ENCODE results near the gene ERRFI1.
A peak's percentile ranks its signal among the peaks of the same experiment; 100 is the strongest.
"Not testable (repeated sequence)": the region's sequence is repeated elsewhere in the genome, so short reads cannot be mapped to it uniquely, and the experiment has no call there.

The ERRFI1 gene

GRCh38 chr1:8026153-8026975, at the start of gene ERRFI1:
ERRFI1 (minus strand) TSS chr1:8026309; CDS start chr1:8015619, 10,690 bp downstream.
- peak; percentile 93 for DNase-seq

DNA sequence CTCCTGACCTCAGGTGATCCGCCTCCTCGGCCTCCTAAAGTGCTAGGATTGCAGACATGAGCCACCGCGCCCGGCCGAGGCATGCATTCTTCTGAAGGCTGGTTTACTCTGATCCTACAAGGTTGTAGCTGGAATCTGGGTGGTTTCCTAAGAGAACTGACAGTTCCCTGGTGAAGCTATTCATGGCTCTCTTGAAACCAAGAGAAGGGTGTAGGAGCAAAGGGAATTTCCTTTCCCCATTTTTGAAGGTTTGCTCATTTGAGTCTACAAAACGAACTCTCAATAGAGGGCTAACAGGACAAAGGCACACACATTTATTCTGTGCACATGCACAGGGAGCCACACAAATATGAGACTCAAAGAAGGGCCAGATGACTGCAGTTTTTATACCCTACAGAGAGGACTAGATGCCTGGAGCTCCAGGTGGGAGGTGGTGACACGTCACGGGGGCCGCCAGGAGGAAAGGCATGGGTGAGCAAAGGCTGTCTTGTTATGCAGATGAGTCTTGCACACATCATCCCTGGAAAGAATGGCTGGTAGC, 49.5 kb upstream of the ERRFI1 start:
- DNase-seq: no peak

- no peak for DNase-seq
These were observed 47.2 kb upstream of the ERRFI1 start for GRCh38 chr1:8073112-8073855.

DNA sequence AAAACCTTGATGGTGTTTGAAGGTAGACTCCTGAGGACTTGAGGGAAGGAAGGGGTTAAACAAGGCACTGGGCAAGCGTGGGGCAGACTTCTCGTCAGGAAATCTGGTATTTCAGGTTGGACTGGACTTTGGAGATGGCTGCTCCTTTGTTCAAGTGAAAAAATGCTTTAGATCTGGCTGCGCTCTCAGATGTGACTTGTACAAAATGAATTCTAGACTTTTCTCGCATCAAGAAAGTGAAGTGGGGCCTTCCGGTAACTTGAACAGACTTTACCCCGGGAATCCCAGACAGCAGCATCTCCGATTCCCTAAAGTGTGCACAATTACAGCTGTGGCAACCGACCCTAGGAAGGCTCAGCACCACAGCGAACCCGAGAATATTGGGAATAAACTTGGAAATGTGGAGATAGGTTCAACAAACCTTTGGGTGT, 44.3 kb upstream of the ERRFI1 start:
- DNase-seq: no peak

- DNase-seq: not testable (repeated sequence)
These were observed 43.7 kb upstream of the ERRFI1 start for GRCh38 chr1:8069614-8070320.

DNA sequence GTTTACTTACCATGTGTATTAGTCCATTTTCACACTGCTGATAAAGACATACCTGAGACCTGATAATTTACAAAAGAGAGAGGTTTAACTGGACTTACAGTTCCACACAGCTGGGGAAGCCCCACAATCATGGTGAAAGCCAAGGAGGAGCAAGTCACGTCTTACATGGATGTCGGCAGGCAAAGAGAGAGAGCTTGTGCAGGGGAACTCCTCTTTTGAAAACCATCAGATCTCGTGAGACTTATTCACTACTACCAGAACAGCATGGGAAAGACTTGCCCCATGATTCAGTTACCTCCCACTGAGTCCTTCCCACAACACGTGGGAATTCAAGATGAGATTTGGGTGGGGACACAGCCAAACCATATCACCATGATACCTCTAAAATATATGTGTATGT, 39.3 kb upstream of the ERRFI1 start:
- DNase-seq: no peak

GRCh38 chr1:8063298-8064036, 37.4 kb upstream of the ERRFI1 start:
- no peak for DNase-seq

GRCh38 chr1:8062861-8063260, 36.8 kb upstream of the ERRFI1 start:
- DNase-seq: no peak

DNA sequence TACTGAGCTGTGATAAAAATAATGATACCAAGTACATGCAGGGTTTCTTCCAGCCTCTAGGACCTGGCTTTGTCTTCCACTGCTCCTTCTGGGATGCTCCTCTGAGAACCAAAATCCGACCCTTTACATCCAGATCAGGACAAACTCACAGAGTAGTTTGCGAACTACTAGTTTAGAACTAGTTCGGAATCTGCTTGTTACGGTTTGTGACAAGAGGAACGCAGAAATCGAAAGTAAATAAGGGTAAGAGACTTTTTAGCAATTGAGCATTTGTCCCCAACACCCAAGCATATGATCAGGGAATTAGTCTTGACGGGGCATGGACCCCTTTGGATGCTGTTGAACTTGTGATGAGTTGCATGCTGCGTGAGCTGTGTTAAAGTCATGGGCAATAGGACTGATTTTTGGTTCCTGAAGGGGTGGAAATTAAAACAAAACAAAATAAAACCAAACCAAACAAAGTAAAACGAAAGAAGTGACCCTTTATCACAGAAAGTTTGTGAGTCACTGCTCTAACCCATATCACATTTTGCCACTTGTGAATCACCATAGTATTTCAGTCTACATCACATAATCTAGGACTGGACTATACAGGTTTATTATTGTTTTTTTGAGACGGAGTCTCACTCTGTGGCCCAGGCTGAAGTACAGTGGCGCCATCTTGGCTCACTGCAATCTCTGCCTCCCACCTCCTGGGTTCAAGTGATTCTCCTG, 35.7 kb upstream of the ERRFI1 start:
- no peak for DNase-seq

DNA sequence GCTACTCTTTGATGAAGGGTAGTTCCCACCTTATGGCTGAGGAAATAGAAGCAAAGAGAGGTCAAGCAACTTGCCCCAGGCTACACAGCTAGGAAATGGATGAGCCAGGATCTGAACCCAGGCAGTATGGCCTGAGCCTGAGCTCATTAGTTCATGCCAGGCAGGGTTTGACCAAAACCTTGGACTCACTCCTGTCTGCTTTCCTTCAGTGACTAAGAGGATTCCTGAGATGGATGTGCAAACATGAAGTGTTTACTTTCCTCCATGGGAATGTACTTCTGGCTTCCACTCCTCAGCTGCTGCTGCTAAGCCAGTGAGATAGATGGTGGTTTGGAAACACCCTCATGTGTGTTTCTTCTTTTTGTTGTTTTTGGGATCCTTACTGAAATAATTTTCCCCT, 35.1 kb upstream of the ERRFI1 start:
- no peak for DNase-seq

GRCh38 chr1:8059161-8059622, 33.1 kb upstream of the ERRFI1 start:
- no peak for DNase-seq

GRCh38 chr1:8057779-8058178, 31.7 kb upstream of the ERRFI1 start:
- DNase-seq: not testable (repeated sequence)

GRCh38 chr1:8055973-8056372, 29.9 kb upstream of the ERRFI1 start:
- no peak for DNase-seq

GRCh38 chr1:8053878-8054567, 27.9 kb upstream of the ERRFI1 start:
- no peak for DNase-seq

DNA sequence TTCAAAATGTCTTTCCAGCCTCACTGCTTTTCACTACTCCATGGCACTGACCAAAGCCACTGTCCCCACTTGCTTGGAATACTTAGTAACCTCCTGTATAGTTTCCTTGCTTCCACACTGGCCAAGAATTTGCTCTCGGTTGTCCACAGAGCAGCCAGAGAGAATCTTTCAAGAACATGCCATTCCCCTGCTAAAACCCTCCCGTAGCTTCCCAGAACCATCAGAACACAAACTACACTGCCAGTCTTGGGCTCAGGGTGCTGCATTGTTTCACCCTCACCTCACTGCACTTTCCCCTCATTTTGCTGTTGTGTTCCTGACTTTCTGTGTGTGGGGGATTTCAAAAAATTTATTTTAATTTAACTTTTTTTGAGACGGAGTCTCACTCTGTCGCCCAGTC, 25.5 kb upstream of the ERRFI1 start:
- DNase-seq: no peak

DNA sequence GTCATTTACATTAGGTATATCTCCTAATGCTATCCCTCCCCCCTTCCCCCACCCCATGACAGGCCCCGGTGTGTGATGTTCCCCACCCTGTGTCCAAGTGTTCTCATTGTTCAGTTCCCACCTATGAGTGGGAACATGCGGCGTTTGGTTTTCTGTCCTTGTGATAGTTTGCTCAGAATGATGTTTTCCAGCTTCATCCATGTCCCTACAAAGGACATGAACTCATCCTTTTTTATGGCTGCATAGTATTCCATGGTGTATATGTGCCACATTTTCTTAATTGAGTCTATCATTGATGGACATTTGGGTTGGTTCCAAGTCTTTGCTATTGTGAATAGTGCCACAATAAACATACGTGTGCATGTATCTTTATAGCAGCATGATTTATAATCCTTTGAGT, 23.1 kb upstream of the ERRFI1 start:
- not testable (repeated sequence) for DNase-seq

DNA sequence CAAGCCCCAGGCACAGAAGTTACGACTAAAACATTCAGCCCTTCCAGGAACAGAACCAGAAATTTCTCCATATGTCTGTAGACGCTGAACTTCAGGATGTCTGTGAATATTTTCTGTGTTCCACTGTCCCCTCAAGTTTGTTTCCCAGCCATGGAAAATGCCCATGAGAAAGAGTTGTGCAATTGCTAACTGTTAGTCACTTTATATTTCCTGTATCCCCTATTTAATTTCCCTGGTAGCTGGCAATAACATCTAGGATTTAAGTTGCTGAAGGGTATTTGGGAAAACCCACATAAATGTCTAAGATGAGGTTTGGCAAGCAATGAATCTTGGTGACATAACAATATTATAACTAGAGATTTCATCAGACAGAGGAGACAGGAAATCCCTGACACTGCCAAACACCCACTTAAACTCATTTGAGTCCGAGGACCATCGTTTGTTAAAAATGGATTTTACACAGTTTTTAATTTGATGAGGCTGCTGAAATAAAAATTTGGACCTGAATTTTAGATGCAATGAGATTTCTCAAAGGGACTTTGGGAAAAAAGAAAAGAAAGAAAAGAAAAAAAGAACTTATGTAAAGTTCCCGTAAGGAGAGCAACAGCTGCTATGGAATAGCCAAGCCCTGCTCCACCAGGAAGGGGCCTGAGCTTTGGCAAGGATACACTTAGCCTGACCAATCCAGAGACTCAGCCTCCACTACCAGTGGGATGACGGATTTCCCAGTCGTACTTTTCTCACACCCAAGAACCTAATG, 21.8 kb upstream of the ERRFI1 start:
- DNase-seq: no peak

DNA sequence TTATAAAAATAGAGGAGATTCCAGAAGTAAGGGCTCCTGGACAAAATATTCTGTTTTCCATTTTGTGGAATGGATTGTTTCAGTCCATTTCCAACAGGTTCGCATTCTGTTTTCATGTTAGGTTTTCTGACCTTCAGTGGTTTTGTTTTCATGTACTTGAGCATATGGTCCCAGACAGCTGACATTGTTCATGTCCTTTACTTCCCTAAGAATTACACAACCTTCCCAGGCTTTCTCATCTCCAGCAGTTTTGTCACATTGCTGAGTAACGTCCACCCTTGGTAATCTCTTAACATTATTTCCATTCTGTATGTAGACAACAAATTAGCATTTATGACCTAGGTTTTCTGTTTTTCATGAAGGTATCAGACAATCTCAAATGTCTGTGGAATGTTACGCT, 21.0 kb upstream of the ERRFI1 start:
- no peak for DNase-seq

DNA sequence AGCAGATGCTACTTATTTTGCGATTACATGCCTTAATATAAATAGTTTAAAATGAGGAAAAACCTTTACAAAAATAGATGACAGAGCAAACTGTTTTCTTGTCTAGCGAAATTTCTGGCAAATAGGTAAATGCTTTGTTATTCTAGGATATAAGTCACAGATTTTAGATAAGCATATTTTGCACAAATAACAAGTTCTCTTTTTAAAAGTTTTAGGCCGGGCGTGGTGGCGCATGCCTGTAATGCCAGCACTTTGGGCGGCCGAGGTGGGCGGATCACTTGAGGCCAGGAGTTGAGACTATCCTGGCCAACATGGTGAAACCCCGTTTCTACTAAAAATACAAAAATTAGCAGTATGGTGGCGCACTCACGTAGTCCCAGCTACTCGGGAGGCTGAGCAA, 20.3 kb upstream of the ERRFI1 start:
- DNase-seq: no peak

DNA sequence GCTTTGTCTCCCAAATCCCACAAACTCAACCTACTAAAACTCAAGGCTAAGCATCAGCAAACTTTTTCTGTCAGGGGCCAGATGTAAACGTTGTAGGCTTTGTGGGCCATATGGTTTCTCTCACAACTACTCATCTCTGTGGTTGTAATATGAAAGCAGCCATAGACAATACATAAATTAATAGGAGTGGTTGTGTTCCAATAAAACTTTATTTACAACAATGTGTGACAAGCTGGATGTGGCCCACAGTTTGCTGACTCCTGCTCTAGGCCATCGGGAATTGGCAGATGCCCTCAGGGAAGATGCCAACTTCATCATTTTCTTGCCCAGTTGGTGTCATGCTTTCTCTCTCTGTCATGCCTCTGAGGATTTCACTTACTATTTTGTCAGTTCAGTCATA, 17.5 kb upstream of the ERRFI1 start:
- no peak for DNase-seq

All from CD4-positive, alpha-beta T cell treated with Interleukin-21 for 1 hour (primary cell).